ENCODE data around the gene ZNF407. TPM values are rescaled to one million over a fixed set of nuclear protein-coding genes. Genes with fewer than 3 reads are reported as not detected.

The ZNF407 gene
- total and polyA plus RNA-seq, 4 donors = 2.8 to 34.9 (median 9.5) TPM

- Histone ChIP-seq H3K4me1 (ENCODE audit: control insufficient read depth in 5 of 5, insufficient read depth in 5 of 5, low read length in 5 of 5) (peaks cover 0 to 6% (median 0%) of the 10 kb centered on the region in 5 donors), H3K36me3 (ENCODE audit: control insufficient read depth in 4 of 4, insufficient read depth in 4 of 4, low read length in 4 of 4) (no peaks in the 10 kb centered on the region), H3K27me3 (ENCODE audit: control insufficient read depth in 3 of 3, insufficient read depth in 3 of 3, low read length in 2 of 3) (peaks cover 0 to 2% (median 0%) of the 10 kb centered on the region in 3 donors), H3K9ac (ENCODE audit: insufficient read depth in 1 of 2, low read length in 2 of 2) (no peak overlapping the region), H3K27ac (ENCODE audit: low read depth in 1 of 2, low read length in 1 of 2) (no peak overlapping the region), H3K4me3 (no peak overlapping the region), H3K9me3 (ENCODE audit: control insufficient read depth in 4 of 4, insufficient read depth in 3 of 4, low read length in 3 of 4) (no peaks in the 10 kb centered on the region)
- 93 to 99% methylated on average over 5 of the region's 5 CpGs for WGBS, 2 donors
- DNase-seq (no peak), ATAC-seq (ENCODE audit: insufficient read depth, low FRiP score) (no peak)
- TF ChIP-seq CTCF (IDR thresholded peaks at IDR 0.05; ENCODE audit: control extremely low read depth, extremely low read depth) = no peak
These were observed 410.5 kb downstream of the ZNF407 start for GRCh38 chr18:75008186-75008585.

- TF ChIP-seq CTCF (IDR thresholded peaks at IDR 0.05; ENCODE audit: control extremely low read depth, extremely low read depth) = no peak
- no peaks in the 10 kb centered on the region for H3K9me3 ChIP-seq (ENCODE audit: control insufficient read depth in 4 of 4, insufficient read depth in 3 of 4, low read length in 3 of 4)
- 47 to 49% methylated on average over 2 of the region's 2 CpGs for WGBS, 2 donors
- peaks cover 0 to 6% (median 0%) of the 10 kb centered on the region in 5 donors for H3K4me1 ChIP-seq (ENCODE audit: control insufficient read depth in 5 of 5, insufficient read depth in 5 of 5, low read length in 5 of 5)
- DNase-seq = no peak
- no peak overlapping the region for H3K4me3 ChIP-seq
- ATAC-seq (ENCODE audit: insufficient read depth, low FRiP score) = no peak
- H3K27ac ChIP-seq (ENCODE audit: low read depth in 1 of 2, low read length in 1 of 2) = no peak overlapping the region
- no peak overlapping the region for H3K9ac ChIP-seq (ENCODE audit: insufficient read depth in 1 of 2, low read length in 2 of 2)
- peaks cover 0 to 2% (median 0%) of the 10 kb centered on the region in 3 donors for H3K27me3 ChIP-seq (ENCODE audit: control insufficient read depth in 3 of 3, insufficient read depth in 3 of 3, low read length in 2 of 3)
- no peaks in the 10 kb centered on the region for H3K36me3 ChIP-seq (ENCODE audit: control insufficient read depth in 4 of 4, insufficient read depth in 4 of 4, low read length in 4 of 4)
These were observed 411.6 kb downstream of the ZNF407 start for GRCh38 chr18:75009296-75009695.

GRCh38 chr18:75009878-75010277 is 412.2 kb downstream of the ZNF407 start:
- DNase-seq (no peak), ATAC-seq (ENCODE audit: insufficient read depth, low FRiP score) (no peak)
- TF ChIP-seq CTCF (IDR thresholded peaks at IDR 0.05; ENCODE audit: control extremely low read depth, extremely low read depth) = no peak
- Histone ChIP-seq H3K4me3 (no peak overlapping the region), H3K27me3 (ENCODE audit: control insufficient read depth in 3 of 3, insufficient read depth in 3 of 3, low read length in 2 of 3) (peaks cover 0 to 2% (median 0%) of the 10 kb centered on the region in 3 donors), H3K4me1 (ENCODE audit: control insufficient read depth in 5 of 5, insufficient read depth in 5 of 5, low read length in 5 of 5) (peaks cover 0 to 6% (median 0%) of the 10 kb centered on the region in 5 donors), H3K27ac (ENCODE audit: low read depth in 1 of 2, low read length in 1 of 2) (no peak overlapping the region), H3K9ac (ENCODE audit: insufficient read depth in 1 of 2, low read length in 2 of 2) (no peak overlapping the region), H3K9me3 (ENCODE audit: control insufficient read depth in 4 of 4, insufficient read depth in 3 of 4, low read length in 3 of 4) (no peaks in the 10 kb centered on the region), H3K36me3 (ENCODE audit: control insufficient read depth in 4 of 4, insufficient read depth in 4 of 4, low read length in 4 of 4) (no peaks in the 10 kb centered on the region)
- WGBS, 2 donors = 70 to 73% methylated on average over 4 of the region's 4 CpGs

GRCh38 chr18:75010278-75010677 is 412.6 kb downstream of the ZNF407 start:
- no peak overlapping the region for H3K9ac ChIP-seq (ENCODE audit: insufficient read depth in 1 of 2, low read length in 2 of 2)
- no peak overlapping the region for H3K27ac ChIP-seq (ENCODE audit: low read depth in 1 of 2, low read length in 1 of 2)
- H3K27me3 ChIP-seq (ENCODE audit: control insufficient read depth in 3 of 3, insufficient read depth in 3 of 3, low read length in 2 of 3) = peaks cover 0 to 2% (median 0%) of the 10 kb centered on the region in 3 donors
- TF ChIP-seq CTCF (IDR thresholded peaks at IDR 0.05; ENCODE audit: control extremely low read depth, extremely low read depth) = no peak
- no peak for DNase-seq
- H3K9me3 ChIP-seq (ENCODE audit: control insufficient read depth in 4 of 4, insufficient read depth in 3 of 4, low read length in 3 of 4) = no peaks in the 10 kb centered on the region
- WGBS, 2 donors = 77 to 83% methylated on average over 3 of the region's 3 CpGs
- no peaks in the 10 kb centered on the region for H3K36me3 ChIP-seq (ENCODE audit: control insufficient read depth in 4 of 4, insufficient read depth in 4 of 4, low read length in 4 of 4)
- no peak for ATAC-seq (ENCODE audit: insufficient read depth, low FRiP score)
- H3K4me3 ChIP-seq = no peak overlapping the region
- peaks cover 0 to 6% (median 0%) of the 10 kb centered on the region in 5 donors for H3K4me1 ChIP-seq (ENCODE audit: control insufficient read depth in 5 of 5, insufficient read depth in 5 of 5, low read length in 5 of 5)
